PFSK-1 (cell line): Measurements from ENCODE around the gene UBE2D2.

ENCODE experiments used
- FOXP2 ChIP-seq: optimal IDR thresholded peaks from 2 replicates; pipeline ENCODE3; 2011; ENCODE audit warnings: borderline replicate concordance, control low read depth, inconsistent platforms; ENCODE audit not compliant: insufficient read depth; ENCODE audit errors: extremely low read length, extremely low read depth
- POLR2AphosphoS5 ChIP-seq: IDR thresholded peaks from 2 replicates; pipeline ENCODE4 v1.6.1; 2012; ENCODE audit warnings: low read depth, mild to moderate bottlenecking, control low read depth, low read length, moderate library complexity
- SIN3A ChIP-seq: IDR thresholded peaks from 2 replicates; pipeline ENCODE4 v1.6.1; 2012; ENCODE audit warnings: mild to moderate bottlenecking, low read length, moderate library complexity, borderline replicate concordance; ENCODE audit not compliant: insufficient read depth
- TAF1 ChIP-seq: IDR thresholded peaks from 2 replicates; pipeline ENCODE4 v1.6.1; 2012; ENCODE audit warnings: low read length, control low read depth, borderline replicate concordance; ENCODE audit not compliant: insufficient read depth
- TF ChIP-seq, protein P1 (sequence below), 2 experiments: IDR thresholded peaks; 2 replicates each; pipeline versions ENCODE4 v1.6.1 to v1.8.0; 2011 to 2012; ENCODE audit warnings: low read depth in 2 of 2, low read length in 2 of 2, control low read depth in 1 of 2, inconsistent platforms in 1 of 2, mild to moderate bottlenecking in 1 of 2, moderate library complexity in 1 of 2; ENCODE audit not compliant: insufficient read depth in 1 of 2

The UBE2D2 gene

DNA sequence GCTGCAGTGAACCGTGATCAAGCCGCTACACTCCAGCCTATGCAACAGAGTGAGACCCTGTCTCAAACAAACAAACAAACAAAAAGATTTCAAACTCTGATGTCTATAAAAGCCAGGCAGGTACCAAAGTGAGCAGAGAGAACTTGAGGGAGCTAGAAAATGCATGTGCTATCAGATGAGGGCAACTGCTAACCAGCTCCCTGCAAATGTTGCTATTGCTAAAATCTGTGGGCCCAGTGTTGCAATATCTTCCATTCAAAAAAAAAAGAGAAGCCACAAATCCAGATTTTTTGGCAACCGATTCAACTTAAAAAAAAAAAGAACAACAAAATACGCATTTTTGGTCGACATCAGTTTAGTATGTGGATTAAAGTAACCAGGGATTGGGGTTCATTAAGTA, 5.5 kb downstream of the UBE2D2 start:
- no peak for TF ChIP-seq POLR2AphosphoS5
- no peak for TF ChIP-seq SIN3A
- no peak for TF ChIP-seq FOXP2
- no peak for TF ChIP-seq TAF1
- TF ChIP-seq, protein P1, sequence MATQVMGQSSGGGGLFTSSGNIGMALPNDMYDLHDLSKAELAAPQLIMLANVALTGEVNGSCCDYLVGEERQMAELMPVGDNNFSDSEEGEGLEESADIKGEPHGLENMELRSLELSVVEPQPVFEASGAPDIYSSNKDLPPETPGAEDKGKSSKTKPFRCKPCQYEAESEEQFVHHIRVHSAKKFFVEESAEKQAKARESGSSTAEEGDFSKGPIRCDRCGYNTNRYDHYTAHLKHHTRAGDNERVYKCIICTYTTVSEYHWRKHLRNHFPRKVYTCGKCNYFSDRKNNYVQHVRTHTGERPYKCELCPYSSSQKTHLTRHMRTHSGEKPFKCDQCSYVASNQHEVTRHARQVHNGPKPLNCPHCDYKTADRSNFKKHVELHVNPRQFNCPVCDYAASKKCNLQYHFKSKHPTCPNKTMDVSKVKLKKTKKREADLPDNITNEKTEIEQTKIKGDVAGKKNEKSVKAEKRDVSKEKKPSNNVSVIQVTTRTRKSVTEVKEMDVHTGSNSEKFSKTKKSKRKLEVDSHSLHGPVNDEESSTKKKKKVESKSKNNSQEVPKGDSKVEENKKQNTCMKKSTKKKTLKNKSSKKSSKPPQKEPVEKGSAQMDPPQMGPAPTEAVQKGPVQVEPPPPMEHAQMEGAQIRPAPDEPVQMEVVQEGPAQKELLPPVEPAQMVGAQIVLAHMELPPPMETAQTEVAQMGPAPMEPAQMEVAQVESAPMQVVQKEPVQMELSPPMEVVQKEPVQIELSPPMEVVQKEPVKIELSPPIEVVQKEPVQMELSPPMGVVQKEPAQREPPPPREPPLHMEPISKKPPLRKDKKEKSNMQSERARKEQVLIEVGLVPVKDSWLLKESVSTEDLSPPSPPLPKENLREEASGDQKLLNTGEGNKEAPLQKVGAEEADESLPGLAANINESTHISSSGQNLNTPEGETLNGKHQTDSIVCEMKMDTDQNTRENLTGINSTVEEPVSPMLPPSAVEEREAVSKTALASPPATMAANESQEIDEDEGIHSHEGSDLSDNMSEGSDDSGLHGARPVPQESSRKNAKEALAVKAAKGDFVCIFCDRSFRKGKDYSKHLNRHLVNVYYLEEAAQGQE (IDR thresholded peaks at IDR 0.05; ENCODE audit: insufficient read depth in 1 of 2, low read depth in 2 of 2, low read length in 2 of 2): no peak

DNA sequence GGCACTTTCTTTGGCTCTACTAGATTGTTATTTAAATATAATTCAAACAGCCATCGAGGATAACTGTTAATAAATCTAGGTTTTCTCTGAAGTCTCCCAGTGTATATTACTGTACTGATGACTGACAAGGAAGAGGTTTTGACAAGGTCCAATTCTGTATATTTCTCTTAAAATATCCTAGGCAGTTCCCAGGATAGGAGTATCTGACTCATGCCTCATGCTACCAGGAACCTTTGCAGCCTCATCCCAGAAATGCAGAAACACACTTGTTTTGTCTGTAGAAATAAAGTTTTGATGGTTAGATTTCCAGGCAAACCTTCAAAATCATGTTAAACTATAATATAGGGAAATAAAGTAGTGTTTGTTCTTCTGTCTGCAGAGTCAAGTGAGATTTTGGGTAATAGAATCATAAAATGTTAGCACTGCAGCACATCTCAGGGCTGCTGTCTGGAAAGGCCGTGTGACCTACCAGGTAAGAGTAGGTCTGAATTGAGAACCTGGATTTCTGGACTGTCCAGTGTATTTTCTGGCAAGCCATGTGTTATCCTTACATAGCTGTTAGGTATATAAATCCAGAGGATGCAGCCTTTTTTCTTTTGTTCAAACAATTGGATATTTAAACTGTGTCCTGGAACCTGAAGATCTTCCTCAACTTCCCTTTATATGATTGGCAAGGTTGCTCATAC, 8.3 kb downstream of the UBE2D2 start:
- no peak for TF ChIP-seq POLR2AphosphoS5
- no peak for TF ChIP-seq TAF1
- TF ChIP-seq, protein P1 (IDR thresholded peaks at IDR 0.05; ENCODE audit: insufficient read depth in 1 of 2, low read depth in 2 of 2, low read length in 2 of 2): no peak
- no peak for TF ChIP-seq SIN3A
- TF ChIP-seq FOXP2: no peak

DNA sequence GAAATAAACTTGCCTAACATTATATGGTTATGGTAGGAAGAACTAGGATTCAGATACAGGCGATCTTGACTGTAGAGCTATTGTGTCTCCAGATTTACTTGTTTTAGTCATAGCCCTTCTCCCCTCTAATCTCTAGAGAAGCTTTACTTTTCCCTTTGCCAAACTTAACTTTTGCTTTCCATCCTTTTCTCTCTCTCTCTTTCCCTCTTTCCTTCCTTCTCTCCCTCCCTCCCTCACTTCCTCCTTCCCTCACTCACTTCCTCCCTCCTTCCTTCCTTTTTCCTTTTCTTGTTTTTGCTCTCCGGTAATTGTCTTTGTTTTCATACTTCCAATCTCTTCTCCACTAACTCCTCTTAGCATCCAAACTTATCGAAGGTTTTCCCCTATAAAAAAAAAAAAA, 10.4 kb downstream of the UBE2D2 start:
- TF ChIP-seq POLR2AphosphoS5: no peak
- TF ChIP-seq, protein P1 (IDR thresholded peaks at IDR 0.05; ENCODE audit: insufficient read depth in 1 of 2, low read depth in 2 of 2, low read length in 2 of 2): no peak
- TF ChIP-seq TAF1: no peak
- no peak for TF ChIP-seq FOXP2
- TF ChIP-seq SIN3A: no peak

DNA sequence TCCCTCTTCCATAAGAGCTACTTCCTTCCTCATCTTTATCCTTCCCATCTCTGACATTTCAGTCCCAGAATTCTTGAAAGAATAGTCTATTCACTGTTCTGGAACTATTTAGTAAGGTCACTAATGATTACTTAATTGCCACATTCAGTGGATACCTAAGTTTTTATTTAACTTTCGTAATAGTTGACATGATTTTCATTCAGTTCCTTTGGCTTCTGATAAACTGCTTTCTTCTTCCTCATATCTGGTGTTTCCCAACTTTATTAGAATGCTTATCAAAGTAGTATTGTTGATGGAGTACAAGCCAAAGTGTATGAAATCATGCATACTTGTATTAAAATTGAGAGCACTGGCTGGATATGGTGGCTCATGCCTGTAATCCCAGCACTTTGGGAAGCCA, 10.8 kb downstream of the UBE2D2 start:
- no peak for TF ChIP-seq SIN3A
- TF ChIP-seq TAF1: no peak

DNA sequence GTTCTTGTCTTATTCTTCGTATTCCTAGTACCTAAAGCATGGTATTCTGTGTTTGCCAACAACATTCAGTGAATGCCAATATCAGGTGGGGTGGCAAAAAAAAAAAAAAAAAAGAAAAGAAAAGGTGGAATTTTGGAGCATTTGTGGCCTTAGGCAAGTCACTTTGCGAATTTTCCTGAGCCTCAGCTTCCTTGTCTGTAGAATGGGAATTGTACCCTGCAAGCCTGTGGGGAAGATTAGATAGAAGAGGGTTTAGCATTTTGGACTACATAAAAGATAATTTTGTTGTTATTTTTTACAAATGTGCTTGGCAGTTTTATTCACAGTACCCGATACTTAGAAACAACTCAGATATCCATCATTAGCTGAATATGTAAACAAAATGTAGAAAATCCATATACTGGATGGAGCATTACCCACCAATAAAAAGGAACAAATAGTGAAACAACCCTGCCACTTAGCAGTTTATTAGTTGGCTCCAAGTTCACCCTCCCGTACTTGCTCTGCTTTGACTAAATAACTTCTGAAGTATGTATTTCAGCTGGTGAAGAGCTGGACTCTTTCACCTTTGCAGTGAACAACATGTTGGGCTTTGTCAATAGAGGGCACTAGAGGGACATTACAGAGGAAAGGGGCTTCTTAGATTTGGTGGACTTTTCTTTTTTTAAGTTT, 13.6 kb downstream of the UBE2D2 start:
- TF ChIP-seq, protein P1 (IDR thresholded peaks at IDR 0.05; ENCODE audit: insufficient read depth in 1 of 2, low read depth in 2 of 2, low read length in 2 of 2): no peak
- TF ChIP-seq FOXP2 (no peak), POLR2AphosphoS5 (no peak), SIN3A (no peak), TAF1 (no peak)
